ENCODE data around the gene BBS2. TPM values are rescaled to one million over a fixed set of nuclear protein-coding genes. Genes with fewer than 3 reads are reported as not detected.
A peak's percentile ranks its signal among the peaks of the same experiment; 100 is the strongest.

BBS2 gene
- total and polyA plus RNA-seq, 2 of the 13 experiments (the other 11 are each of a cell fraction or from before 2014, with no cell fraction given): 59.7 to 68.3 TPM

- no peak for TF ChIP-seq KLF9 (CRISPR knock-in tag; IDR thresholded peaks at IDR 0.05; ENCODE audit: low read depth)
- no peak for TF ChIP-seq ZNF703 (CRISPR knock-in tag; IDR thresholded peaks at IDR 0.05; ENCODE audit: borderline replicate concordance)
- no peak for TF ChIP-seq ZNF225 (CRISPR knock-in tag; IDR thresholded peaks at IDR 0.05)
- peak; percentile 98 for TF ChIP-seq MED1 (CRISPR knock-in tag; IDR thresholded peaks at IDR 0.05)
- no peak for TF ChIP-seq EED (CRISPR knock-in tag; IDR thresholded peaks at IDR 0.05)
- TF ChIP-seq ZBTB38 (CRISPR knock-in tag; IDR thresholded peaks at IDR 0.05): no peak
- no peak for TF ChIP-seq ZNF44 (CRISPR knock-in tag; IDR thresholded peaks at IDR 0.05)
- TF ChIP-seq KDM1A (CRISPR knock-in tag; IDR thresholded peaks at IDR 0.05): no peak
- TF ChIP-seq NFIC (IDR thresholded peaks at IDR 0.05; ENCODE audit: low read length): peak; percentile 58; the same call in 1 of the 2 replicates
- no peak; the same call in 1 of the 2 replicates for TF ChIP-seq TRIM24 (CRISPR knock-in tag; IDR thresholded peaks at IDR 0.05)
- no peak for TF ChIP-seq ZNF512 (CRISPR knock-in tag; IDR thresholded peaks at IDR 0.05)
- no peak for TF ChIP-seq PLSCR1 (CRISPR knock-in tag; IDR thresholded peaks at IDR 0.05; ENCODE audit: borderline replicate concordance)
- no peak for TF ChIP-seq ZNF549 (CRISPR knock-in tag; IDR thresholded peaks at IDR 0.05)
- TF ChIP-seq PRDM4 (CRISPR knock-in tag; IDR thresholded peaks at IDR 0.05; ENCODE audit: borderline replicate concordance): no peak
- no peak for TF ChIP-seq NONO (IDR thresholded peaks at IDR 0.05)
- TF ChIP-seq NONO (CRISPR knock-in tag; conservative IDR thresholded peaks at IDR 0.05): no peak
- TF ChIP-seq DMAP1 (CRISPR knock-in tag; IDR thresholded peaks at IDR 0.05): no peak
- no peak for TF ChIP-seq ZNF660 (CRISPR knock-in tag; IDR thresholded peaks at IDR 0.05; ENCODE audit: borderline replicate concordance, low read depth)
- no peak for TF ChIP-seq ZHX2 (IDR thresholded peaks at IDR 0.05; ENCODE audit: low read depth)
- TF ChIP-seq ZHX2 (CRISPR knock-in tag; IDR thresholded peaks at IDR 0.05; ENCODE audit: borderline replicate concordance): peak; percentile 21; the same call in 1 of the 2 replicates
Observed at GRCh38 chr16:56551796-56552738, 32.2 kb upstream of the BBS2 start (continued).

Data from HepG2 (cell line).